Sigmoid colon (tissue), 3 donors: Measurements from ENCODE around the gene LYRM4.

ENCODE experiments used
- CTCF ChIP-seq, 4 experiments: fragments of 450-650 bp in 3 of 4; fragments of 200-600 bp in 1 of 4; IDR thresholded peaks; one replicate each; pipeline ENCODE4 v1.5.1; 2016 to 2019; ENCODE audit warnings: antibody characterized with exemption in 4 of 4, mild to moderate bottlenecking in 3 of 4, moderate library complexity in 2 of 4
- POLR2A ChIP-seq, 2 donors: fragments of 450-650 bp; IDR thresholded peaks; one replicate each; pipeline ENCODE4 v1.6.1; 2016; ENCODE audit warnings: antibody characterized with exemption in 2 of 2, mild to moderate bottlenecking in 2 of 2, moderate library complexity in 2 of 2

- TF ChIP-seq POLR2A (IDR thresholded peaks at IDR 0.05), result no peak
- TF ChIP-seq CTCF (IDR thresholded peaks at IDR 0.05), result no peak
Observed at GRCh38 chr6:5076931-5077330, 183.8 kb downstream of the LYRM4 start.
